HG03135 (cell line): Measurements from ENCODE around the gene PIK3C2B.

Experiments
- ATAC-seq: cut with Tn5 transposase; IDR thresholded peaks from one replicate; pipeline ENCODE4 v1.9.1; 2021; ENCODE audit warnings: mild to moderate bottlenecking, moderate library complexity; ENCODE audit not compliant: unreplicated experiment

PIK3C2B gene

GRCh38 chr1:204445860-204446412 is 48.7 kb downstream of the PIK3C2B start:
- ATAC-seq = no peak
